A549 treated with Hydrocortisone at 1 μM for 4 hours (cell line): Measurements from ENCODE around the gene CLSTN2. TPM values are rescaled to one million over a fixed set of nuclear protein-coding genes. Genes with fewer than 3 reads are reported as not detected.

Source experiments
- total RNA-seq: library from RNA; stranded (reverse); fragments of 200-300 nt; extraction: Qiagen RNA extraction; gene quantifications from 5 replicates; pipeline ENCODE4 v1.2.3, GENCODE V29; 2022

CLSTN2 gene
- total RNA-seq: 0.02 to 0.09 TPM (median 0.02 TPM) in 5 replicates

GRCh38 chr3:139935016-139935865 is at the start of gene CLSTN2:
Gene CLSTN2 (plus strand): TSS chr3:139935185.

